Liver (tissue), 9 donors: ENCODE data around the gene DSCAM. TPM values are rescaled to one million over a fixed set of nuclear protein-coding genes. Genes with fewer than 3 reads are reported as not detected.

ENCODE experiments used
- DNase-seq: peaks from one replicate; pipeline ENCODE4 v3.0.0-alpha.2; 2017; ENCODE audit warnings: low spot score
- H3K27ac ChIP-seq, 2 donors: one replicate each; pipeline ENCODE4 v1.7.0; 2013; ENCODE audit warnings: inconsistent platforms in 2 of 2, low read length in 2 of 2, control low read depth in 1 of 2, low read depth in 1 of 2, mild to moderate bottlenecking in 1 of 2
- H3K27me3 ChIP-seq, 4 donors: one replicate each; pipeline versions ENCODE4 v1.6.1 to v1.7.0; 2013; ENCODE audit warnings: low read length in 3 of 4, inconsistent platforms in 1 of 4, mild to moderate bottlenecking in 1 of 4, moderate library complexity in 1 of 4; ENCODE audit not compliant: control insufficient read depth in 4 of 4, insufficient read depth in 4 of 4
- H3K36me3 ChIP-seq, 4 donors: one replicate each; pipeline versions ENCODE4 v1.6.1 to v1.7.0; 2013; ENCODE audit warnings: low read length in 3 of 4, mild to moderate bottlenecking in 3 of 4, low read depth in 1 of 4, moderate library complexity in 1 of 4; ENCODE audit not compliant: control insufficient read depth in 4 of 4, insufficient read depth in 3 of 4
- H3K4me1 ChIP-seq, 4 donors: one replicate each; pipeline versions ENCODE4 v1.6.1 to v1.7.0; 2013; ENCODE audit warnings: low read length in 3 of 4, mild to moderate bottlenecking in 3 of 4, moderate library complexity in 1 of 4; ENCODE audit not compliant: control insufficient read depth in 4 of 4, insufficient read depth in 4 of 4
- H3K4me3 ChIP-seq, 3 donors: one replicate each; pipeline versions ENCODE4 v1.6.1 to v1.7.0; 2013; ENCODE audit warnings: low read length in 3 of 3, control low read depth in 1 of 3, low read depth in 1 of 3, mild to moderate bottlenecking in 1 of 3
- H3K9ac ChIP-seq, 2 donors: one replicate each; pipeline ENCODE4 v1.7.0; 2013; ENCODE audit warnings: low read length in 2 of 2, mild to moderate bottlenecking in 2 of 2, moderate library complexity in 2 of 2, control low read depth in 1 of 2, low read depth in 1 of 2
- H3K9me3 ChIP-seq, 4 donors: one replicate each; pipeline versions ENCODE4 v1.6.1 to v1.7.0; 2013; ENCODE audit warnings: low read length in 3 of 4; ENCODE audit not compliant: control insufficient read depth in 4 of 4
- EGR1 ChIP-seq, 2 donors: IDR thresholded peaks; 2 replicates each; pipeline ENCODE4 v1.6.1; 2016 to 2018; ENCODE audit warnings: antibody characterized with exemption in 2 of 2, low read depth in 2 of 2
- FOXA1 ChIP-seq: IDR thresholded peaks from 2 replicates; pipeline ENCODE4 v1.6.1; 2016; ENCODE audit warnings: antibody characterized with exemption
- FOXA2 ChIP-seq: IDR thresholded peaks from 2 replicates; pipeline ENCODE4 v1.6.1; 2016; ENCODE audit warnings: antibody characterized with exemption
- GABPA ChIP-seq, 2 donors: IDR thresholded peaks in 1 of 2; conservative IDR thresholded peaks in 1 of 2; 2 replicates each; pipeline ENCODE4 v1.6.1; 2016; ENCODE audit warnings: antibody characterized with exemption in 2 of 2, mild to moderate bottlenecking in 1 of 2, moderate library complexity in 1 of 2
- HNF4G ChIP-seq: IDR thresholded peaks from 2 replicates; pipeline ENCODE4 v1.6.1; 2016; ENCODE audit warnings: antibody characterized with exemption
- JUND ChIP-seq, 2 donors: IDR thresholded peaks; 2 replicates each; pipeline ENCODE4 v1.6.1; 2016; ENCODE audit warnings: antibody characterized with exemption in 2 of 2
- NR2F2 ChIP-seq: IDR thresholded peaks from 2 replicates; pipeline ENCODE4 v1.6.1; 2016; ENCODE audit warnings: antibody characterized with exemption
- RAD21 ChIP-seq, 2 donors: IDR thresholded peaks; 2 replicates each; pipeline ENCODE4 v1.6.1; 2016; ENCODE audit warnings: antibody characterized with exemption in 2 of 2, mild to moderate bottlenecking in 2 of 2
- RXRA ChIP-seq, 2 donors: IDR thresholded peaks; 2 replicates each; pipeline ENCODE4 v1.6.1; 2017 to 2018; ENCODE audit warnings: antibody characterized with exemption in 2 of 2, mild to moderate bottlenecking in 1 of 2
- TAF1 ChIP-seq: conservative IDR thresholded peaks from 2 replicates; pipeline ENCODE4 v1.6.1; 2016; ENCODE audit warnings: antibody characterized with exemption, mild to moderate bottlenecking
- YY1 ChIP-seq: IDR thresholded peaks from 2 replicates; pipeline ENCODE4 v1.6.1; 2016; ENCODE audit warnings: antibody characterized with exemption, mild to moderate bottlenecking
- WGBS: extraction: QIAGEN DNeasy Blood & Tissue Kit; methylation state at CpG from one replicate; pipeline ENCODE4 v1.1.7; 2013; 5-methylcytosine and 5-hydroxymethylcytosine counted together
- polyA plus RNA-seq, 2 donors: library from polyadenylated mRNA; stranded (reverse) in 1 of 2; unstranded in 1 of 2; fragments of 200-250 nt in 1 of 2; fragments of >200 nt in 1 of 2; fragmentation: Nextera tagmentation in 1 of 2; extraction: Ambion mirVana in 1 of 2; gene quantifications; one replicate each; pipeline versions ENCODE4 v1.2.1 to v1.2.3, GENCODE V29; 2013 to 2015
- total RNA-seq, 2 donors: library from RNA; depleted of rRNA; stranded (reverse); fragments of >200 nt; gene quantifications; one replicate each; pipeline ENCODE4 v1.2.3, GENCODE V29; 2014
- TF ChIP-seq, protein P1 (sequence below): IDR thresholded peaks from 2 replicates; pipeline ENCODE4 v1.6.1; 2016; ENCODE audit warnings: antibody characterized with exemption
- TF ChIP-seq, protein P2 (sequence below): IDR thresholded peaks from 2 replicates; pipeline ENCODE4 v1.6.1; 2016; ENCODE audit warnings: antibody characterized with exemption
- TF ChIP-seq, protein P3 (sequence below): IDR thresholded peaks from 2 replicates; pipeline ENCODE4 v1.6.1; 2016; ENCODE audit warnings: antibody characterized with exemption
- TF ChIP-seq, protein P4 (sequence below): IDR thresholded peaks from 2 replicates; pipeline ENCODE4 v1.6.1; 2016; ENCODE audit warnings: antibody characterized with exemption, mild to moderate bottlenecking
- donor health status: healthy.
- donor health status: healthy.
- donor health status: healthy.
- donor health status: healthy.
- donor health status: healthy.

Gene DSCAM
- total and polyA plus RNA-seq, 4 donors = 0.02 to 0.23 (median 0.10) TPM

DNA sequence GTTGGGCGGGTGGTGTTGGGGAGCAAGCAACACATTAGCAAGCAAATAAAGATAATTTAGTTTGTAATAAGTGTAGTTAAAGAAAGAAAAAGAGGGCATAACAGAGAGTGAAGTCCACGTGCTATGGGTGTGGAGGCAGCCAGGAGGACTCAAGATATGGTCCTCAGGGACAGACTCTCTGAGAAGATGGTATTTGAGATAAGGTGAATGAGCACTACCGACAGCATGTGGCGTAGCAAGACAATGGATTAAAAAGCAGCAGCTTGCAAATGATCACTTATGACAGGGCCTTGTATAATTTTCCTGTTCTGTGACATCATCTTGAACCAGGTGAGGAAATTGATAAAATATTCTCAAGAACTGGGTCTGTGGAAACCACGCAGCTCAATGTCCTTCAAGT, 491.9 kb downstream of the DSCAM start:
- no peak for DNase-seq
- no peak overlapping the region for H3K4me3 ChIP-seq
- no peaks in the 10 kb centered on the region for H3K9me3 ChIP-seq
- H3K36me3 ChIP-seq = no peaks in the 10 kb centered on the region
- no peaks in the 10 kb centered on the region for H3K4me1 ChIP-seq
- no peak overlapping the region for H3K9ac ChIP-seq
- no peak for TF ChIP-seq NR2F2
- no peak for TF ChIP-seq RXRA (IDR thresholded peaks at IDR 0.05)
- TF ChIP-seq, protein P1, sequence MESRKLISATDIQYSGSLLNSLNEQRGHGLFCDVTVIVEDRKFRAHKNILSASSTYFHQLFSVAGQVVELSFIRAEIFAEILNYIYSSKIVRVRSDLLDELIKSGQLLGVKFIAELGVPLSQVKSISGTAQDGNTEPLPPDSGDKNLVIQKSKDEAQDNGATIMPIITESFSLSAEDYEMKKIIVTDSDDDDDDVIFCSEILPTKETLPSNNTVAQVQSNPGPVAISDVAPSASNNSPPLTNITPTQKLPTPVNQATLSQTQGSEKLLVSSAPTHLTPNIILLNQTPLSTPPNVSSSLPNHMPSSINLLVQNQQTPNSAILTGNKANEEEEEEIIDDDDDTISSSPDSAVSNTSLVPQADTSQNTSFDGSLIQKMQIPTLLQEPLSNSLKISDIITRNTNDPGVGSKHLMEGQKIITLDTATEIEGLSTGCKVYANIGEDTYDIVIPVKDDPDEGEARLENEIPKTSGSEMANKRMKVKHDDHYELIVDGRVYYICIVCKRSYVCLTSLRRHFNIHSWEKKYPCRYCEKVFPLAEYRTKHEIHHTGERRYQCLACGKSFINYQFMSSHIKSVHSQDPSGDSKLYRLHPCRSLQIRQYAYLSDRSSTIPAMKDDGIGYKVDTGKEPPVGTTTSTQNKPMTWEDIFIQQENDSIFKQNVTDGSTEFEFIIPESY = no peak
- no peak for TF ChIP-seq GABPA (IDR thresholded peaks at IDR 0.05 in 1 of 2, conservative IDR thresholded peaks at IDR 0.05 in 1 of 2)
- no peak for TF ChIP-seq JUND (IDR thresholded peaks at IDR 0.05)
- TF ChIP-seq, protein P2, sequence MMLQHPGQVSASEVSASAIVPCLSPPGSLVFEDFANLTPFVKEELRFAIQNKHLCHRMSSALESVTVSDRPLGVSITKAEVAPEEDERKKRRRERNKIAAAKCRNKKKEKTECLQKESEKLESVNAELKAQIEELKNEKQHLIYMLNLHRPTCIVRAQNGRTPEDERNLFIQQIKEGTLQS = no peak
- TF ChIP-seq FOXA2 = no peak
- no peak for TF ChIP-seq HNF4G
- TF ChIP-seq, protein P3, sequence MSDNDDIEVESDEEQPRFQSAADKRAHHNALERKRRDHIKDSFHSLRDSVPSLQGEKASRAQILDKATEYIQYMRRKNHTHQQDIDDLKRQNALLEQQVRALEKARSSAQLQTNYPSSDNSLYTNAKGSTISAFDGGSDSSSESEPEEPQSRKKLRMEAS = no peak
- no peak for TF ChIP-seq YY1
- TF ChIP-seq RAD21 (IDR thresholded peaks at IDR 0.05) = no peak
- H3K27me3 ChIP-seq = no peaks in the 10 kb centered on the region
- H3K27ac ChIP-seq = no peak overlapping the region
- 77% methylated on average over 5 of the region's 5 CpGs for WGBS

DNA sequence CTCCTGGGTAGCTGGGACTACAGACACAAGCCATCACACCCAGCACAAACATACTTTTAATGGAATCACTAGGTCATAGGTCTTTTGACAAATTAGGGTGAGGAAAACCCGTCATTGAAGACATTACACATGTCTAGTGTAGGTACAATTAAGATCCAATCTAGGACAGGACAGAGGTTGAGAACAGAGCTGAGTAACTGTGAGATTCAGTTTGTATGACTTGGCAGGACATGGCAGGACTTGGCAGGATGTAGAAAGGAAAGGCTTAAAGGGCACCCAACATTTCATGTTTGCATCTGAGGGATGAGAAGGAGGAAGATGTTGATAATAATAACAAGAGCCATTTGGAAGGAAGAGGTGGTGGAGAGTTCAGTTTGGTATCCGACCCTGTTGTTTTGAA, 496.0 kb downstream of the DSCAM start:
- 50% methylated on average over 2 of the region's 2 CpGs for WGBS
- H3K9me3 ChIP-seq = no peaks in the 10 kb centered on the region
- no peak overlapping the region for H3K9ac ChIP-seq
- TF ChIP-seq, protein P3 = no peak
- TF ChIP-seq, protein P1 = no peak
- TF ChIP-seq HNF4G (no peak), FOXA1 (no peak), YY1 (no peak), RAD21 (IDR thresholded peaks at IDR 0.05) (no peak), TAF1 (no peak), EGR1 (IDR thresholded peaks at IDR 0.05; ENCODE audit: low read depth in 2 of 2) (no peak)
- TF ChIP-seq, protein P2 = no peak
- TF ChIP-seq, protein P4, sequence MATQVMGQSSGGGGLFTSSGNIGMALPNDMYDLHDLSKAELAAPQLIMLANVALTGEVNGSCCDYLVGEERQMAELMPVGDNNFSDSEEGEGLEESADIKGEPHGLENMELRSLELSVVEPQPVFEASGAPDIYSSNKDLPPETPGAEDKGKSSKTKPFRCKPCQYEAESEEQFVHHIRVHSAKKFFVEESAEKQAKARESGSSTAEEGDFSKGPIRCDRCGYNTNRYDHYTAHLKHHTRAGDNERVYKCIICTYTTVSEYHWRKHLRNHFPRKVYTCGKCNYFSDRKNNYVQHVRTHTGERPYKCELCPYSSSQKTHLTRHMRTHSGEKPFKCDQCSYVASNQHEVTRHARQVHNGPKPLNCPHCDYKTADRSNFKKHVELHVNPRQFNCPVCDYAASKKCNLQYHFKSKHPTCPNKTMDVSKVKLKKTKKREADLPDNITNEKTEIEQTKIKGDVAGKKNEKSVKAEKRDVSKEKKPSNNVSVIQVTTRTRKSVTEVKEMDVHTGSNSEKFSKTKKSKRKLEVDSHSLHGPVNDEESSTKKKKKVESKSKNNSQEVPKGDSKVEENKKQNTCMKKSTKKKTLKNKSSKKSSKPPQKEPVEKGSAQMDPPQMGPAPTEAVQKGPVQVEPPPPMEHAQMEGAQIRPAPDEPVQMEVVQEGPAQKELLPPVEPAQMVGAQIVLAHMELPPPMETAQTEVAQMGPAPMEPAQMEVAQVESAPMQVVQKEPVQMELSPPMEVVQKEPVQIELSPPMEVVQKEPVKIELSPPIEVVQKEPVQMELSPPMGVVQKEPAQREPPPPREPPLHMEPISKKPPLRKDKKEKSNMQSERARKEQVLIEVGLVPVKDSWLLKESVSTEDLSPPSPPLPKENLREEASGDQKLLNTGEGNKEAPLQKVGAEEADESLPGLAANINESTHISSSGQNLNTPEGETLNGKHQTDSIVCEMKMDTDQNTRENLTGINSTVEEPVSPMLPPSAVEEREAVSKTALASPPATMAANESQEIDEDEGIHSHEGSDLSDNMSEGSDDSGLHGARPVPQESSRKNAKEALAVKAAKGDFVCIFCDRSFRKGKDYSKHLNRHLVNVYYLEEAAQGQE = no peak
- no peak for DNase-seq
- peaks cover 0 to 4% (median 0%) of the 10 kb centered on the region in 4 donors for H3K27me3 ChIP-seq
- no peak overlapping the region for H3K4me3 ChIP-seq
- H3K36me3 ChIP-seq = no peaks in the 10 kb centered on the region
- H3K27ac ChIP-seq = no peak overlapping the region
- H3K4me1 ChIP-seq = no peaks in the 10 kb centered on the region
